Head of caudate nucleus (tissue), 42 donors: Measurements from ENCODE around the gene HOXB13.

Experiments used
- DNase-seq, 42 donors: peaks; one replicate each; pipeline versions ENCODE4 v3.0.0 to v3.0.0-alpha.2; 2020 to 2021; ENCODE audit warnings: mixed read lengths in 7 of 42
- intact Hi-C: fragments of 100-400 bp; cut with DNase I; formaldehyde crosslinking; loops from one replicate; pipeline ENCODE4 v1.15.0; 2022

Gene HOXB13

GRCh38 chr17:48728232-48729231, at the start of gene HOXB13:
Gene HOXB13 (minus strand): TSS chr17:48728750. CDS start chr17:48728593, 157 bp downstream.
- no peak for DNase-seq

DNA sequence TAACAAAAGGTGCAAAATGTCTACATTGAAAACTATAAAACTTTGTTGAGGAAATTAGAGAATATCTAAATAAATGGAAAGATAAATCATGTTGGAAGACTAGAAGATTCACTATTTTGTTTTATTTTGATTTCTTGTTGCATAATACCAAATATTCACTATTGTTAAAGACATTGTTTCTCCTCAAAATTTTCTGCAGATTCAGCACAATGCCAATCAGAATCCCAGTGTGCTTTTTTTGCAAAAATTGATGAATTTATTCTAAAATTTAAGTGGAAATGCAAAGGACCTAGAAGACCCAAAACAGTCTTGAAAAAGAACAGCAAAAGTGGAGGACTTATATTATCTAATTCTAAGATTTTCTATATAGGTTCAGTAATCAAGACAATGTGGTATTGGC, 48.1 kb upstream of the HOXB13 start:
- no peak for DNase-seq
- intact Hi-C loops = no loop called here

More at GRCh38 chr17:48728232-48729231, at the start of gene HOXB13:
- intact Hi-C loops = no loop called here

GRCh38 chr17:48773245-48773644, 44.7 kb upstream of the HOXB13 start:
- intact Hi-C loops = no loop called here
- DNase-seq = no peak

- no peak for DNase-seq
- intact Hi-C loops = no loop called here
Measured at GRCh38 chr17:48770954-48771353, 42.4 kb upstream of the HOXB13 start.

- no peak for DNase-seq
- intact Hi-C loops = no loop called here
Measured at GRCh38 chr17:48769009-48769675, 40.6 kb upstream of the HOXB13 start.

DNA sequence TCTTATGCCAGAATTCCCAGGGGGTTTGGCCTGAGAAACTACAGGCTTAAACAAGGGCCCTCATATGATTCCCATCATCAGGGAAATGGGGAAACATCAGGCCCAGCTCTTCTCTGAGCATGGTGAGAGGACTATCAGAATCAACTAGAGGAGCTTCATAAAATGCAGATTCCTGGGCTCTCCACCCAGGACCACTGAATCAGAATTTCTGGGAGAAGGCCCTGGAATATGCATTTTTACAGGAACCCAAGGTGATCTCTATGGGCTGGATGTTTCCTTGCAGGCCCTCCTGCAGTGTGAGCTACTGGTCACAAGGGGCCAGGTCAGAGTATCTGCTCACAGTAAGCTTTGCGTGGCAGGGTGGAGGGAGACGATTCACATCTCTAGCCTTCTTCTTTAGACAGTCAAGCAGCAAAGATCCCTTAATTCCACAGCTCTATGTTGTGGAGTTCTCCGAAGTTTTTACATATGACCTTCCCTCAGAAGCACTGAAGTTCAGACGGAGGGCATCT, 38.8 kb upstream of the HOXB13 start:
- no peak for DNase-seq
- intact Hi-C loops = no loop called here

GRCh38 chr17:48761114-48761513, 32.6 kb upstream of the HOXB13 start:
- DNase-seq = no peak
- intact Hi-C loops = no loop called here

GRCh38 chr17:48760411-48760810, 31.9 kb upstream of the HOXB13 start:
- no peak for DNase-seq

GRCh38 chr17:48759288-48759687, 30.7 kb upstream of the HOXB13 start:
- no peak for DNase-seq
- intact Hi-C loops = no loop called here

More at GRCh38 chr17:48760411-48760810, 31.9 kb upstream of the HOXB13 start:
- intact Hi-C loops = no loop called here

GRCh38 chr17:48757524-48757961, 29.0 kb upstream of the HOXB13 start:
- DNase-seq = no peak
- intact Hi-C loops = no loop called here

DNA sequence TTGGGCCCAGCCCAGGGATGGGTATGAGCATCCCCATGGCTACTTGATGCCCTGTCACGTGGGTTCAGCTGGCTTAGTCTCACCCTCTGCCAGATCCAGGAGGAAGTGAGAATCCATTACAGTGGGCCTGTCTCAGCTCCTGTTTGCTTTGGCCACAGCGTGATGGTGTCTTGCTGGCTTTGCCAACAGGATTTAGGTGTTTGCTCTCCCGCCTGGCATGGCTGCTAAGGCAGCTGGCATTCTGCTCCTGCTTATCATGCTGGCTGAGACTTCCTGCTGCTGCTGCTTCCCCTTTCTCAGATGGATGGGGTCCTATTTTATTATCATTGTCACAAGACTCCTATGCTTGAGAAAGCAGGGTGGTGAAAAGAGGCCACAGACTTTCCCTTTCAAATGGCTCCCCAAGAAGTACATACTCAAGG, 28.3 kb upstream of the HOXB13 start:
- DNase-seq = no peak
- intact Hi-C loops = no loop called here

GRCh38 chr17:48755356-48755755, 26.8 kb upstream of the HOXB13 start:
- DNase-seq = no peak
- intact Hi-C loops = no loop called here

DNA sequence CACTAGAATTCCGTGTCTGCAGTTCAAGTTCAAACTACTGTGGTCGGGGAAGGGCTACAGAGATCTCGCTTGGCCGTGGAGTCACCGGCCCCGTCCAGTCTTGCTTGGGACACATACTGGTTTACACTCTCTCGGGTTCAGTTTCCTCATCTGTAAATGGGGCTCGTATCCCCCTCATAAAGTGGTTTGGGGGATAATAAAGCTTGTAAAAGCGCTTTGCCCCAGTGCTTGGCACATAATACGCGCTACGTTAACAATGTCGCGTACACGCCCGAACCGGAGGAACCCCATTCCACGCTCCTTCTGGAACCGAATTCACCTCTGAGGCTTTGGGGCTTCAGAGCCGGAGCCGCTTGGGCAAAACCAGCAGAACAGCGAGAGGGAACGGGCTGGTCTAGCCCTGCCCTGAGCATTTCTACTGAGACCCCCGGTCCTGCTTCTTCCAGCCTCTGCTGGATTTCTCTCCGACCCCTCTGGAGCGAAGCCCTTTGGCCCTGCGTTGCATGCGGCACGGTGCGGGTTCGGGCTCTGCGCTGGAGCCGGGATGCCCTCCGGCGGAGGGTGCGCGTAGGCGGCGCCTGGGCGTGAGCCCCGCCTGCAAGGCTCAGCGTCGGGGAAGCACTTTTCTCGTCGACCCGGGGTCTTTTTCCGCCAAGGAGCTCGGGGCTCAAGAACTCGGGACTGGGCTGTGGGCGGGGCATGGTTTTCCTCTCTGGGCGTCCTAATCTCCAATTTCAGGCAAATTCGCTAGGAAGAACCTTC, 26.1 kb upstream of the HOXB13 start:
- intact Hi-C loops = no loop called here
- no peak for DNase-seq

GRCh38 chr17:48753794-48754499, 25.4 kb upstream of the HOXB13 start:
- intact Hi-C loops = no loop called here
- no peak for DNase-seq

GRCh38 chr17:48752399-48753288, 24.1 kb upstream of the HOXB13 start:
- DNase-seq = no peak
- intact Hi-C loops = no loop called here

DNA sequence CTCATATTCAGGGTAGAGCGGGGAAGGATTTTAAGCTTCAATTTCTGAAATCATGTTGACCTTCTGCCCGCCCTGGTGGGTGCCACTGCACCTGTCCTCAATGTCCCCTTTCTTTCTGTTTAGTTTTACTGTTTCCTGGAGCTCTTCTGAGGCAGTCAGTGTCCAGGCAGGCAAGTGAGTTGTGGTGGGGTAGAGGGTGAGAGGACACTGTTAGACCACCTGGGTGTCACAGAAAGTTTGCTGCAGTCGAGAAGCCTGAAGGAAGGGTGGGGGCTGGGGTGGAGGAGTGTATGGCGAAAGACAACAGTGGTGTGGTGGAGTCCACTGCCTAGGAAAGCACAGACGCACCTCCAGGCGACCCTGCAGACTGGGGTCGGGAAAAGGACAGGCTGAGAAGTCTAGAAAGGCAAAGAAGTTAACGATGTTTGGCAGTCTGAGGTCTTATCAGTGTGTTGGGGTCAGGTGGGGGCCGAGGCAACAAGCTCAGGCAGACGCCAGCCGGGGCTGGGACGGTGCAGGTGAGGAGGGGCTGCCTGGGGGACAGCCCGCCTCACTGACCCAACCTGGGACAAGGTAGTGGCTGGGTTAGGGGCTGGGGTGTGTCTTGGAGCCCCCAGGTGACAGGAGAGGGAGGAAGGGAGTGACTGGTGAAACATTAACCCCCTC, 23.3 kb upstream of the HOXB13 start:
- intact Hi-C loops = no loop called here
- DNase-seq = no peak

DNA sequence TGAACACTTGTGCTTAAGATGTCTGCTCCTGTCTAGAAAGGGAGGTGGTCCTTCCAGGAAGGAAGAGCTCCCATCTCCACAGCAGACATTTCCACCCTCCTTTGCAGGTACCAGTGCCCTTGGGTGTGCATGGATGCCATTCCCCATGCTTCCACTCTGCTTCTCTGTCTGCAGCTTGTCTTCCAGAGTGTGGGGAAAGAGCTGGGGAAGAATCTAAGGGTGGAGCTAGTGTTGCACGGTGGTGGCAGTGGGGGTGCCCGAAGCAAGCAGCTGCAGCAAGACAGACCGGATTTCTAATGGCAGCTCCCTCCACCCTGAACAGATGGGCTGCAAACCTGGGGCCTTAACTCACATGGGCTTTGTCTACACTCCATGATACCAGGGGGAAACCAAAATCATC, 22.6 kb upstream of the HOXB13 start:
- DNase-seq = no peak
- intact Hi-C loops = no loop called here
